Cardiac fibroblast (primary cell): ENCODE results near the gene ALDOB.

Experiments
- DNase-seq, 2 donors: peaks; one replicate each; pipeline versions ENCODE4 v3.0.0 to v3.0.0-alpha.2; 2010; ENCODE audit warnings: low read depth in 2 of 2
- H3K4me3 ChIP-seq, 2 donors: replicated peaks in 1 of 2; 1 replicate in 1 of 2; 2 replicates in 1 of 2; pipeline ENCODE4 v1.5.1; 2011; ENCODE audit warnings: low read depth in 2 of 2, low read length in 2 of 2, mild to moderate bottlenecking in 2 of 2, moderate library complexity in 1 of 2
- CTCF ChIP-seq: IDR thresholded peaks from one replicate; pipeline ENCODE4 v1.5.1; 2011; ENCODE audit warnings: low read depth, mild to moderate bottlenecking, low read length, inconsistent platforms

The ALDOB gene

GRCh38 chr9:101458963-101459631, 23.5 kb upstream of the ALDOB start:
- peak; percentile 76 to 84 for DNase-seq
- no peak overlapping the region for H3K4me3 ChIP-seq
- peak; percentile 77 for TF ChIP-seq CTCF

- TF ChIP-seq CTCF: no peak
- no peak overlapping the region for H3K4me3 ChIP-seq
- DNase-seq: no peak
Observed at GRCh38 chr9:101457003-101457402, 21.4 kb upstream of the ALDOB start.

- no peak for TF ChIP-seq CTCF
- DNase-seq: peak; percentile 13 to 74
- H3K4me3 ChIP-seq: no peak overlapping the region
Observed at GRCh38 chr9:101455656-101456240, 20.2 kb upstream of the ALDOB start.

- DNase-seq: peak in 1 of 2 donors; percentile 61
- no peak for TF ChIP-seq CTCF
Observed at GRCh38 chr9:101453776-101454570, 18.4 kb upstream of the ALDOB start.

GRCh38 chr9:101451498-101451897, 15.9 kb upstream of the ALDOB start:
- no peak for DNase-seq
- H3K4me3 ChIP-seq: no peak overlapping the region
- no peak for TF ChIP-seq CTCF

More at GRCh38 chr9:101453776-101454570, 18.4 kb upstream of the ALDOB start:
- H3K4me3 ChIP-seq: no peak overlapping the region

- no peak for DNase-seq
- TF ChIP-seq CTCF: no peak
- no peak overlapping the region for H3K4me3 ChIP-seq
Observed at GRCh38 chr9:101450931-101451330, 15.4 kb upstream of the ALDOB start.
